Activated gamma-delta T cell treated with Interleukin-2 at 50 U/mL for 16 hours (primary cell): ENCODE results near the gene SLF2.
"Not testable (repeated sequence)": the region's sequence is repeated elsewhere in the genome, so short reads cannot be mapped to it uniquely, and the experiment has no call there.

Experiments
- DNase-seq: peaks from one replicate; pipeline ENCODE4 v3.0.0-alpha.2; 2020

Gene SLF2

DNA sequence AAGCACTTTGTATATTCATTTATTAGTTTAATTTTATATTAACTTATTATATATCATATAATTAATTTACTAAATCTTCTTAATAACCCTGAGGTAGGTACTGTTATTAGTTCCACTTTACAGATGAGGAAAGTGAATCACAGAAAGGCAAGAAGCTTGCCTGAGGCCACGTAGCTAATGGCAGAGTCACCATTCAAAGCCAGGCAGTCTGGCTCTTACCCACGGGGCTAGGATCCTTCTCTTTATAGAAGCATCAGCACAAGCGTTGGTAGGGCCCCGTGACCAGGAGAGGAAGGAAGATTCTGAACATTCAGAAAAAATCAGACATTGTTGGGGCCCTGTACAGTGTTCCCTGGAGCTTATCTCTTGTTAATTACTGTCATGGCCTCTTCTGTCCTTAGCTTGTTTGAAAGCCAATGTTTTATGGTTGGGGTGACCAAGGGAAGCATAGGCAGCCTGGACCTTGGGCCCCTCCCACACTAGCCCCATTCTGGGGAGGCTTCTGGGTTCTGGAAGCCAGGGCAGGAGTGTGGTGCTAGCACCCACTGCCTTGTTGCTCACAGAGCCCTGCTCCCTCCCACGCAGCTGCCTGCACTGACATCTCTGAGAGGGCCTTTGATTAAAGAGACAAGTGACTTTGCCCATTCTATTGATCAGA, 31.1 kb upstream of the SLF2 start:
- no peak for DNase-seq

DNA sequence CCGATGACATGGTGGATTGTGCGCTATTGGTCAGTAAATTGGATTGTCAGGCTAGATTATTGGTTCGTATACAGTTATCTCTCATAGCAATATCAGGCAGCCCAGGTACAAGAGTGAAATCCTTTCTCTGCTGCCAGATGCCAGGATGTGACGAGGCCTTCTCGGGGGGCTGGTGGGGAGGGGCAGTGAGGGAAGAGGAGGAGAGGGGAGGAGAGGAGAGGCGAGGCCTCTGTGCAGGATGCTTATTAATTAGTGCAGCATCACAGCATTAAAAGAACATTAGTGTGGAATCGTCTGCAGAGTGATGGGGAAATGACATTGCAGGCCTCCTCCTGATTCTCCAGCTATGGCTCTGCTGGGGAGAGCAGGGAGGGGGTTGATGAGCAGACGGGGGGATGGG, 30.5 kb upstream of the SLF2 start:
- DNase-seq: no peak

DNA sequence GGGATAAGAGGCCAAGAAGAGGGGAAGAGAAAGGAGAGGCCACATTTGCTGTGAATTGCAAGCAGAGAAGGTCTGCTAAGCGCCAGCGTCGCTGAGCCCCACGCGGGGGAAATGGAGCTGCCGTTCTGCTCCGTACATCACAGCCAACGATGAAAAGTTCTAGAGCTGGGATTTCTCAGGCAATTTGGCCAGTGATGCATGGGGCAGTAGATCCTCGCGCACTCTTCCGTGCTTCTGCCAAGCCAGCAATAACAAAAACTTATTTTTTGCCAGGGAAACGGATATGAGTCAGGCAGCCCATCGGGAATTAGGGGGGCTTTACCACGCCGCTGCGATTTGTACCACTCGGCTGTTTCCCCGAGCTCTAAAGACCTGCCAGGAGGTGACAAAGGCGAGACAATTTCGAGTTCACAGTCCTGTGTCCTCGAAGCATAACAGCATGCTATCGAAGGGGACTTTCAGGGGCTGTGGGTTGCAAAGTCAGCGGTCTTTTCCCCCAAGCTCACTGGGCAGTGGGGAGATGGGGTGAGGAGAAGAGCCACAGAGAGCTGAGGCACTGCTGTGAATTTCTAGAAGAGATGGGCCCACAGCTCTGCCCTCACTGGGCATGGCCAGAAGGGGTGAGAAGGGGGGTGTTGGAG, 30.0 kb upstream of the SLF2 start:
- DNase-seq: no peak

DNA sequence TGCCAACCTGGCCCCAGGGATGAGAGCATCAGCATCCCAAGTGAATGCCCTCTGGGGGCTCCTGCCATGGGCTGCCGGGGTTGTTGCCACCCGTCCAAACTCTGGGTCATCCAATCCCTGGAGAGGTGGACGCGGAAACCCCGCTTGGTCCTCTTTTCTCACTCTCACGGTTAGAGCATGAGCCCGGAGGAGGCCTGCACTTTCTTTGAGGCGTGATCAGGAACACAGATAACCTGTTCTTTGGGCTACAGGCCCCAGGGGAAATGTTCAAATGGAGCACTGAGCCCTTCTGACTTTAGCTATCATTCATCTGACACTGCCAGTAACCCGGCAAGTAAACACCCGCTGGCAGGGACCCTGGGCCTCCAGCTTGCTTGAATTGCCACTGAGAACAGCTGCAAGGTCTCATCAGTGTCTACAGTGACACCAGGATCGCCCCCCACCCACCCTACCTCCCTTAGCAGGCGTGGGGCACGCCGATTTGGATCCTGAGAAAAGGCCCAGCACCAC, 29.4 kb upstream of the SLF2 start:
- DNase-seq: no peak

DNA sequence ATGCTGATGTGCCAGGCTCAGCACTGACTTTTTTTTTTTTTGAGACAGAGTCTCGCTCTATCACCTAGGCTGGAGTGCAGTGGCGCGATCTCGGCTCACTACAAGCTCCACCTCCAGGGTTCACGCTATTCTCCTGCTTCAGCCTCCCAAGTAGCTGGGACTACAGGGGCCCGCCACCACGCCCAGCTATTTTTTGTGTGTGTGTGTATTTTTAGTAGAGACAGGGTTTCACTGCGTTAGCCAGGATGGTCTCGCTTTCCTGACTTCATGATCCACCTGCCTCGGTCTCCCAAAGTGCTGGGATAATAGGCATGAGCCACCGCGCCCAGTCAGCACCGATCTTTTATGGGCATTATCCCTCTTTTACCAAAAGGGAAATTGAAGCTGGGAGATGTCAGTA, 27.2 kb upstream of the SLF2 start:
- not testable (repeated sequence) for DNase-seq

DNA sequence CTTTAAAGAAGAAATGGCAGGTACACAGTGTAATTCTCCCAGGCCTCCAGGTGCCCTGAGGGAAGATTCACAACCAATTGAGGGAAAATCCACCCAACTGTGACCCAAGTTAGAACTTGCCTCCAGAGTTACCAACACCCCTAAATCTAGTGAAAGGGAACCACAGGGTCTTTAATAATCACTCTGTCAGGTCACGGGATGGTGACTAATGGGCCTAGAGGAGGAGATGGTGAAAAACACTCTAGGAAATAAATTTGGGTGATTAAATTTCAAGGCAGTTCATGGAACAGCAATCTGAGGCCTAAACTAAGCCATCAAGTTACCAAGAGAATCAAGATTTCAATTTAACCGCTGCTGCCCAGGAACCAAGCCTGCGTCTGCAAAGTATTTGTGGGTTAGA, 26.7 kb upstream of the SLF2 start:
- no peak for DNase-seq

DNA sequence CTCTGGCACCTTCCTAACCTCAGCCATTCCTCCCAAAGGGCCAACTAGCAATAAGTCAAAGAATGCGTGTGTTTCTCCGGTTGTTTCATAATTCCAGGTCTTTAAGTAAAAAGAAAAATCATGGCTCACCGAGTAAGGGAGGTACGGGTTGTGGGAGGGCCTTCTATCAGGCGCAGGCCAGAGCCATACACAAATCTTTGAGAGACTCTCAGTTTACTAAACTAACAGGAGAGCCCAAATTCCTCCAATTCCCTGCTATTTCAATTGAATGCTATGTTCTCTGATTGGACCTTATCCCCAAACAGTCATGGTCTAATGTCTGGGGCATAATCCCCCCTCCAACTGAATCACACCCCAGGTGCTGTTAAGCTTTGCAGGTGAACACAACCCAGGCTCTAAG, 26.2 kb upstream of the SLF2 start:
- no peak for DNase-seq

DNA sequence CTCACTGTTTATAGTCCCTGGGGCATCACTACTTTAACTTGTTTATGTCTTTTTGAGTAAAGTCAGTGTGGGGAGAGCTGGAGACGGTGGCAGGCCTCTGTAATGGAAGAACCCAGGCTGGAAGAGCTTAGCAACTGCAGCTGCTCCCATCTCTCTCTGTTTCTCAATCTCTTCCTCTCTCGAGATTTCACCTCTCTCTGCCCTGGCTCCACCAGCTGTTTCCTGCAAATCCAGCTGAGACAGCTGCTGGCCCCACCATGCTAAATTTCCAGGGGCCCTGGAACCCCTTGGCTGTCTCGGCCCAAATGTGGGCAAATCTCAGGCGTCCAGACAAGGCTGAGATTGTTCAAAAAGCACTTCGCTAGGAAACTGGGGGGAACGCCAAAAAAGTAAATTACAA, 25.8 kb upstream of the SLF2 start:
- no peak for DNase-seq

DNA sequence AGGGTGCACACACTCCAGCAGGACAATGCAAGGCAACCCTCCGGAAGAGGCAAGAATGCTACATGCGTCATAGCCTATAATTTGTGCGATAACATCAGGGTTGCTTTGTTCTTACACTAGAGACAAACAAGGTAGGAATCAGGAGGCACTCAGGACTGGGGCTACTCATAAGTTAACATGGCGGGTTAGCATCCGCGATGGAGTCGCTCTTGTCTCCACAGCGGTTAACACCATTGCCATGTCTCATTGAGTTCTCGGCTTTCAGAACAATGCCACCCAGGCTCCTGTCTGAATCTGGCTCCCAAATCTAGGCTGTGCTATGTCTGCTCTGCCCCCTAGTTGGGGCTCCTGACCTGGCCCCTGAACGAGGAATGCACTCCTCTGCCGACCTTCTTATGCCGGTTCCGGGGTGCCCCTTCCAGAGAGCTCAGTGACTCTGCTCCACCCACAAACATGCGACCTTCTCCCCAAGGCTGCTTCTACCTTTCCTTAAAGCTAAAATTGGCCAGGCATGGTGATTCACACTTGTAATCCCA, 24.9 kb upstream of the SLF2 start:
- no peak for DNase-seq

DNA sequence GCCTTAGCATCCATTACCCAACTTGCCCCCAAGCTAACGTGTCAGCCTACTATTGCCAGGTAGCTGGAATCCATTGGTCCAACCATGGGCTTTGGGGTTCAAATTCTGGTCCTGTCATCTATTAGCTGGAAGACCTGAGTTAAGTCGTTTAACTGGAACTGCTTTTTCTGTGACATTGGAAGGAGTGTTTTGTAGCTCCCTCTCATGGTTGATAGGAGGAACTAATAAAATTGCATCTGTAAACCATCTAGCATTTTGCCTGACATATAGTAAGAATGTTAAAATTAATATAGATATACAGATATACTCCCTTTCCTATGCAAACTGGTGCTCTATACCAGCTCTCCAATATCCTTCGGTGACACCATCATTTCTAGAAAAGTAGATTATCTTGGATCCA, 23.8 kb upstream of the SLF2 start:
- no peak for DNase-seq

DNA sequence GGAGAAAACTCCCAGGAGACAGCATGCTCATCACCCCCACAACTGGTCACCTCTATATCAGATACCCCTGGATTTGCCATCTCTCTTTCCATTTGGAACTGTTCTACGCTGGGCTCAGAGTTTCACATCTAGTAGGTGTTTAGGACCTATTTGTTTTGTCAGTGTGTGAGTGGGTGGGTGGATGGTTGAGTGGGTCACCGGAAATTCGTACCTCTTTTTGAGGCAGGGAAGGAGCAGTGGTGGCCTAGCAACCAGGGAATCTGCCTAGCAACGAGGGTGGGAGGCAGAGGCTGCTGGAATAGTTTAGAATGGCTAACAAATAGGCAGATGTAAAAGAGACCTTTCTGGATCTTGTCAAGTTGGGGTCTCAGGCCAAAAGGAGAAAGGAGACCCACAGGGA, 23.2 kb upstream of the SLF2 start:
- no peak for DNase-seq

DNA sequence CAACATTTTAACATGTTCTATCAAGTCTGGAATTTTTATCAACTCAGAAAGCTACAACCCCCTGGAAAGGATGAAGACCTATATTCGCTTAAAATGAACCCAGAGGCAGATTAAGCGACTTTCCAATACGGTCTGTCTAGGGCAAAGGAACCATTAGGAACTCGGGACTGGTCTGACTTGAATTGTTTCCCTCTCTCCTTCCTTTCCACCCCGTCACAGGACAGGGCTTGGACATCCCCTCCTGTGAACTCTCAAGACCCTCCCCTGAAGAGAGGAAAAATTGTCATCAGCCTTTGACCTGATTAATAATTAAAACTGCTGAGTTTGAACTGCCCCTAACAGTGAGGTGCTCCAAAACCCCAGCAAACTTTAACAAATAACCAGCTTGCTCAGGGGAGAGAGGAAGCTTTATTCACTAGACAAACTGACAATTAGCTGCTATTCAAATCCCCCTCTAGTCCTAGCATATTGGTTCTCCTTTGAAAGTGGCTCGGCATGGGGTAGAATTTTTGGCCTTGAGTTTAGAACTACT, 22.6 kb upstream of the SLF2 start:
- DNase-seq: no peak

DNA sequence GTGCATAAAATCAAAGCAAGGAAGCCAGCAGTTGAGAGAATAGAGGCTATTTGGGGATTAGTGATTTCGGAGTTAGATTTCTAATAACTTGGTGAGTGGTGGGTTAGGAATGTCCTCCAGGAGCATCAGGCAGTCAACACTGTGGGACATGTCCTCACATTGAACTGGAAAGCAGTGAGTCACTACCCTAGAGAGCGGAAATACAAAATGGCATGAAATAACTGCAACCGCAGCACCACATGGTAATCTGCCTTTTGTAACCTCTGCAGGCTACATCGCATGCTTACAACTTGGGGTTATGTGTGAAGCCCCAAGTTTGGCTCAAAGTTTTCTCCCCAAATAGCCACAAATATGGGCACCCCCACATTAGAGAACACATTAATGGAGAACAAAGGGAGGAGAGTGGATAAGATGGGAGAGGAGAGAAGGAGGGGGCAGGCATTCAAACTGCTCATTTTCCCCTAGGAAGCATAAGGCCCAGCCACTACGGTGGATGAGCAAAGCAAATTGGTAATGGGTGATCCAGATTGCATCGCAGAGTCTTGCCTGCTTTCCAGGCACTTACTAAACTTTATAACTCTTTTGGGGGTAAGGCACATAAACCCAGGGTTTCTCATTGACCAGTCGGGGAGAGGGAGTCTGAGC, 22.0 kb upstream of the SLF2 start:
- no peak for DNase-seq

DNA sequence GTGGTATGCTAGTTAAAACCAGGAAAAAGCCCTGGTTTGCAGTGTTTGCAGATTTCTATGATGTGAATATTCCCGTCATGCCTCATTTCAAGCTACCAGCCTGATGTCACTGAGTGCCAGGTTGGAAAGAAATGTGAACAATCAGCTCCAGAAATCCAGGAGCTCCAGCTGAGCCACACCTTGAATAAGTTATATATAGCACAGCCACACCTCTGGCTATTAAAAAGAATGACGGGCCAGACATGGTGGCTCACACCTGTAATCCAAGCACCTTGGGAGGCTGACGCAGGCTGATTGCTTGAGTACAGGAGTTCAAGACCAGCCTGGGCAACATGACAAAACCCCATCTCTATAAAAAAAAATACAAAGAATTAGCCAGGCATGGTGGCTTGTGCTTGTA, 18.7 kb upstream of the SLF2 start:
- DNase-seq: no peak

DNA sequence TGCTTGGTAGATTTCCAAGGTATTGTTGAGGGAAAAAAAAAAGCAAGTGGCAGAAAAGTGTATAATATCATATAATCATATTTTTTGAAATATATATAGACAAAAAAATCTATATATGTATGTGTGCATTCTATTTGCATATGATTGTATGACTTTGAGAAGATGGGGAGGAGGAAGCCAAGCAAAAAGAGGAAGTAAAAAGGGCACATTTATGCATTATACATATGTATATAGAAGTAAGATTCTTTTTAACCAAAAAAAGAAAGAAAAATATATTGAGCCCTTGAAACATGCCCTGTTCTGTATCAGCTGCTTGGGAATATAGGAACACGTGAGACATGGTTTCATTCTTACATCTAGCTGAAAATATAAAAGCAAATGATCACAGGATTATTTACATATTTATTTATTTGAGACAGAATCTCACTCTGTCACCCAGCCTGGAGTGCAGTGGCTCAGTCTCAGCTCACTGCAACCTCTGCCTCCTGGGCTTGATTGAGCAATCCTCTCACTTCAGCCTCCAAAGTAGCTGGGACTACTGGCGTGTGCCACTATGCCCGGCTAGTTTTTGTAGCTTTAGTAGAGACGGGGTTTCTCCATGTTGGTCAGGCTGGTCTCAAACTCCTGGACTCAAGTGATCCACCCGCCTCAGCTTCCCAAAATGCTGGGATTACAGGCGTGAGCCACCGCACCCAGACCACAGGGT, 18.0 kb upstream of the SLF2 start:
- no peak for DNase-seq

DNA sequence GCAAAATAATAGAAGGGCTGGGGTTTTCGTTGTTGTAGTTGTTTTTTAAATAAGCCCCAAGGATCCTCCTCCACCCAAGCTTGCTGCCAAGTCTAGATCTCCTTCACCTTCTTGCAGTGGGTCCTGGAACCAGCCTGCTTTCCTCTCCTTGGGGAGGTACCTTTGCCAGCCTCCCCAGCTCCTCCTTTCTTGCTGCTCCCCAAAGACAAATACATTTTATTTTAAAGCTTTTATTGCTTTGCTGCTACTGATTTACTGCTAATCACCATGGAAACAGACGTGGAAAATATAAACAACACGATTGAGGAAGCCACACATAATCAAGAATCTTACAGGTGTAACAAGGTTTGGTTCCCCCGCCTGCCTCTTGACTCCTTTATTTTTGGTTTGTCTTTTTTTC, 17.4 kb upstream of the SLF2 start:
- no peak for DNase-seq

DNA sequence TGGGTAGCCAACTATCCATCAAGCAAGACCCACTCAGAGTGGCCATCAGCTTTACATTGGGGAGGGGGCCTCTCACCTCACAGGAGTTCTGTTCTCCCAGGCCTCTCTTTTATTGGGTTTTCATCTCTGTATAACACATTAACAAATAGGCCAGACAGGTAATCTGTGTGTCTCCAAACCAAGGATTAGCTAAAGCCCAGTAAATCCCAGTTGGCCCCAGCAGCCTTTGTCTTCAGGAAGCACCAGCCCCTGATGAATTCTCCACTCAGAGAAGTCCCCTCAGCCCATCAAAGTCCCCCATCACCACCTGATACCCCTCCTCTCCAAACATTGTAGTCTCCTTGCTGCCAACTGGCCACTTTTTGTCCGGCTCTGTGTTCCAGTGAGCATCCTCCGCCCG, 16.9 kb upstream of the SLF2 start:
- no peak for DNase-seq

DNA sequence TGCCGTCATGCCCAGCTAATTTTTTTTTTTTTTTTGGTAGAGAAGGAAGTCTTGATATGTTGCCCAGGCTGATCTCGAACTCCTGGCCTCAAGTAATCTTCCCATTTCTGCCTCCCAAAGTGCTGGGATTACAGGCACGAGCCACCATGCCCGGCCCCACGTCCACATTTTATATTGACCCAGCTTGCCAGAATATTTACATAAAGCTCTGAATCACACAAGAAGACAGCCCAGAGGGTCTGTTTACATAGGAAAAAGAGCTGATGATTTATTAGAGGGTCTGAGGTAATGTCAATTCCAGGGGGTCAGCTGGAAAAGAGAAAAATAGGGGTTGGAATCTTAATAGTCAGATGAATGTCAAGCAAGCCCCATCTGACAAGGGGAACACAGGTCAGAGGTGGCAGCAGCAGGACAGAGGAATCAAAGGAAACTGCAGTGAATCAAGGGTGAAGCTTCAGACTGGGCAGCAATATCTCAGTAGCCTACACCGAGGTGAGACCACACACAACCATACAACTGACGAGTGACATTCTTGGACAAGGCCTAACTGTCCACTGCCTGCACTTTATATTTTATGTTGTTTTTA, 15.8 kb upstream of the SLF2 start:
- no peak for DNase-seq

DNA sequence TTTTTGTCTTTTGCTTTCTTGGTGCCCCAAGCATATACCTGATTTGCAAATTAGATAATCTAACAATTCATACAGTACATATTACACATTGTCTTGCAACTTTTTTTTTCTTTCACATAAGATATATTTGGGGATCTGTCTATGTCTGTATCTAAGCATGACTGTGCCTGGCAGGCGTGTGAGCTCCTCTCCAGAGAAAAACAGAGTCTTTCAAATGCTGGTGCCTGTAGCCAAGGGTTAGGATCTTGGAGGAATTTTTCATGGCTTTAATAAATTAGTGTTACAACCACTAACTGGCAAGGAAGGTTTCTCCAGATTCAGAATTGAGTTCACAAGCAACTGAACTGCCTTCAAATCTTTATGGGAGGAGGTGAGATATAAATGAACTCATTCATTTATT, 14.8 kb upstream of the SLF2 start:
- DNase-seq: no peak

DNA sequence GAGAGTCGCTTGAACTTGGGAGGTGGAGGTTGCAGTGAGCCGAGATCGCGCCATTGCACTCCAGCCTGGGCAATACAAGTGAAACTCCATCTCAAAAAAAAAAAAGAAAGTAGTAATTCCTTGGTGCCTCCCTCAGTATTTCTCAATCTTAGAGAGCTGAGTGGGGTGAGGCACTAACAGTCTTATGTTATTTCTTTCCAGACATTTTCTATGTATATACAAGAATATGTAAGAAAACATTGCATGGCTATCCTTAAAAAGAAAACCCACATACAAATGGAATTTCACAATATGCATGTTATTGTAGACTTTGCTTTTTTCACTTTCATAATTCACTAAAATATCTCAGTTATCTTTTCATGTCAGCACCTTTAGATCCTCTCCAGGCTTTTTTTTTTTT, 13.6 kb upstream of the SLF2 start:
- DNase-seq: no peak

DNA sequence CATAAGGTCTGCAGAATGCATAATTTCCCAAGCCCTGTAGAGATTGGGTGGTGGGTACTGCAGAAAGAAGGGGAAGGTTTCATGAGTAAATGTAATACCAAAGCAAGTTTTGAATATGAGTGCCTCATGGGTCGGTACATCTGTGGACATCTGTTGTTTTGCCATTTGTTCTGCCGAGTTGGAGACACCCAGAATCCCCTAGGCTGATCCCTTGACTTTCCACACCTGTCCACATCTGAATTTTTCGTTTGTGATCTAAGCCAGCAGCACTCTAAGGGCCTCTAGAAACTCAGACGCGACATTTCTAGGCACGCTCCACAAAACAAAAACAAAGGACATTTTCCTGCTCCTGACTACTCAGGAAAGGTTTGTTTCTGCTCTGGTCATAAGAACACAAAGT, 11.7 kb upstream of the SLF2 start:
- DNase-seq: no peak

DNA sequence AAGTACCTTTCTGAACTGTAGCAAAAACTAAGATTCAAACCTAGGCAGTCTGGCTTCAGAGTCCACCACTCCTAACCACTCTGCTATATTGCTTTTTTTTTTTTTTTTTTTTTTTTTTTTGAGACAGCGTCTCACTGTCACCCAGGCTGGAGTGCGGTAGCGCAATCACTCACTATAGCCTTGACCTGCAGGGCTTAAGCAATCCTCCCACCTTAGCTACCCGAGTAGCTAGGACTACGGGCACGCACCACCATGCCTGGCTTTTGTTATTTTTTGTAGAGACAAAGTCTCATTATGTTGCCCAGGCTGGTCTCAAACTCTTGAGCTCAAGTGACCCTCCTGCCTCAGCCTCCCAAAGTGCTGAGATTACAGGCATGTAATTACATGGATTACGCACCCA, 10.1 kb upstream of the SLF2 start:
- no peak for DNase-seq

DNA sequence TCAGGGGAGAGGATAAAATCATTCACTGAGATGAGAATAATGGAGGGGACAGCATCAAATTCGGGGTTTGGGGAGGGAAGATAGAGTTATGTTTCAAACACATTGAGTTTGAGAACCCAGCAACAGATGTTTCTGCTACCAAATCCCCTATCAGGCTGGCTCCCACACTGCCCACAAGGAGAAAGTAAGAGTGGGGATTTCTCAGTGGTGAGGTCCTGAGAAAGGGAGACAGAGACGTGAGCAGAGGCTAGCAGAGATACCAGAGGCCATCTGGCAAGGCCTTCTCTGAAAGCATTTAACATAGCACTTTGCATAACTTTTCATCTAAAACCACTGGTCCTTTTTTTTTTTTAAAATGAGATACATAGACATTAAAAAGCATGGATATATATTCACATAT, 7.8 kb upstream of the SLF2 start:
- no peak for DNase-seq
